CD4-positive, CD25-positive, alpha-beta regulatory T cell (primary cell): ENCODE data around the gene ZNF407. TPM values are rescaled to one million over a fixed set of nuclear protein-coding genes. Genes with fewer than 3 reads are reported as not detected.
"Not testable (repeated sequence)": the region's sequence is repeated elsewhere in the genome, so short reads cannot be mapped to it uniquely, and the experiment has no call there.

Experiments
- ATAC-seq, 2 donors: fragments of 150-1000 bp; cut with Tn5 transposase; one replicate each; pipeline ENCODE4 v1.10.0; 2021; ENCODE audit warnings: low read depth in 2 of 2, moderate number of reproducible peaks in 2 of 2, moderate library complexity in 1 of 2
- DNase-seq, 3 donors: peaks; one replicate each; pipeline versions ENCODE4 v3.0.0 to v3.0.0-alpha.2; 2012 to 2022; ENCODE audit warnings: mixed read lengths in 1 of 3
- H3K27ac ChIP-seq: one replicate; pipeline ENCODE4 v1.7.0; 2013; ENCODE audit warnings: mild to moderate bottlenecking, low read length; ENCODE audit not compliant: insufficient read depth, poor library complexity, severe bottlenecking
- H3K27me3 ChIP-seq: one replicate; pipeline ENCODE4 v1.7.0; 2013; ENCODE audit warnings: low read length; ENCODE audit not compliant: control insufficient read depth, insufficient read depth
- H3K36me3 ChIP-seq: one replicate; pipeline ENCODE4 v1.7.0; 2013; ENCODE audit warnings: mild to moderate bottlenecking, low read length, moderate library complexity; ENCODE audit not compliant: control insufficient read depth, insufficient read depth
- H3K4me1 ChIP-seq: 2 replicates; pipeline ENCODE4 v1.7.0; 2013; ENCODE audit warnings: mild to moderate bottlenecking, low read length; ENCODE audit not compliant: insufficient read depth, control insufficient read depth, poor library complexity, severe bottlenecking
- H3K4me3 ChIP-seq: one replicate; pipeline ENCODE4 v1.7.0; 2013; ENCODE audit warnings: low read depth, mild to moderate bottlenecking, low read length, moderate library complexity
- H3K9me3 ChIP-seq, 2 experiments: 1 replicate in 1 of 2; 2 replicates in 1 of 2; pipeline ENCODE4 v1.7.0; 2013; ENCODE audit warnings: low read length in 2 of 2, mild to moderate bottlenecking in 1 of 2, moderate library complexity in 1 of 2; ENCODE audit not compliant: control insufficient read depth in 2 of 2
- H3K27ac Mint-ChIP-seq, 3 donors: one replicate each; pipeline ENCODE4 v1.8.0; 2020 to 2022; ENCODE audit warnings: mild to moderate bottlenecking in 3 of 3, mixed read lengths in 3 of 3, moderate library complexity in 2 of 3
- H3K27me3 Mint-ChIP-seq: one replicate; pipeline ENCODE4 v1.8.0; 2022; ENCODE audit warnings: mild to moderate bottlenecking, mixed read lengths
- H3K36me3 Mint-ChIP-seq: one replicate; pipeline ENCODE4 v1.8.0; 2020; ENCODE audit warnings: mixed read lengths
- H3K4me1 Mint-ChIP-seq, 4 donors: one replicate each; pipeline ENCODE4 v1.8.0; 2020 to 2022; ENCODE audit warnings: mixed read lengths in 4 of 4, mild to moderate bottlenecking in 1 of 4
- H3K4me3 Mint-ChIP-seq, 4 donors: one replicate each; pipeline ENCODE4 v1.8.0; 2020 to 2022; ENCODE audit warnings: mild to moderate bottlenecking in 4 of 4, mixed read lengths in 4 of 4, moderate library complexity in 3 of 4
- H3K9me3 Mint-ChIP-seq, 7 donors: one replicate each; pipeline ENCODE4 v1.8.0; 2020 to 2022; ENCODE audit warnings: mixed read lengths in 7 of 7, mild to moderate bottlenecking in 3 of 7, moderate library complexity in 2 of 7
- polyA plus RNA-seq, 4 donors: library from polyadenylated mRNA; unstranded; fragments of 300-500 nt; fragmentation: Illumina TruSeq; gene quantifications; one replicate each; pipeline ENCODE4 v1.2.3, GENCODE V29; 2021
- total RNA-seq: library from RNA; stranded (reverse); gene quantifications from one replicate; pipeline ENCODE4 v1.2.3, GENCODE V29; 2022

Gene ZNF407
- total and polyA plus RNA-seq, 5 donors from 2014 or later, result 2.0 to 34.0 (median 3.8) TPM

DNA sequence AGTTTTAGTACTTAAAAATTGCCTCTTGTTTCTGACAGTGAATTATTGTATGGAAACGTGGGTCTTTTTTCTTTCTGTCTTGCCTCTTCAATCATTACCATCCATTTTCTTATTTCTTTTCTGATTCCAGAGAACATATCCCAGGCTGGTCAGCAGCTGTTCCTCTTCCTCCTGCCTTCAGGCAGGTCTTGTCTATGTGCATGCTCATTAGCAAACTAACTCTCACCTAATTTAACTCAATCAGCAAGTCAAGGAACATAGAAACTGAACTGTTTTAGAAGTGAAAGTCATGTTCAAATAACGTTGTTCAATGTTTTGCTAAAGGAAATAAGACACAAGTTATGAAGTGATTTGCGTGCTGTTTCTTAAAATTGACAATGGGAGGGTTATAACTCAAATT lies 369.8 kb downstream of the ZNF407 start:
- Histone ChIP-seq H3K36me3 (no peaks in the 10 kb centered on the region), H3K4me1 (no peaks in the 10 kb centered on the region), H3K27ac (no peak overlapping the region), H3K9me3 (no peaks in the 10 kb centered on the region), H3K4me3 (no peak overlapping the region), H3K27me3 (no peaks in the 10 kb centered on the region)
- DNase-seq (no peak), ATAC-seq (no peak)
- no peaks in the 10 kb centered on the region for H3K27me3 Mint-ChIP-seq
- H3K27ac Mint-ChIP-seq, result peak overlapping the region in 1 of 3 donors; percentile 1
- peaks cover 0 to 6% (median 0%) of the 10 kb centered on the region in 7 donors for H3K9me3 Mint-ChIP-seq
- peaks cover 0 to 14% (median 3%) of the 10 kb centered on the region in 4 donors for H3K4me1 Mint-ChIP-seq
- peaks cover 27% of the 10 kb centered on the region for H3K36me3 Mint-ChIP-seq
- no peak overlapping the region for H3K4me3 Mint-ChIP-seq

DNA sequence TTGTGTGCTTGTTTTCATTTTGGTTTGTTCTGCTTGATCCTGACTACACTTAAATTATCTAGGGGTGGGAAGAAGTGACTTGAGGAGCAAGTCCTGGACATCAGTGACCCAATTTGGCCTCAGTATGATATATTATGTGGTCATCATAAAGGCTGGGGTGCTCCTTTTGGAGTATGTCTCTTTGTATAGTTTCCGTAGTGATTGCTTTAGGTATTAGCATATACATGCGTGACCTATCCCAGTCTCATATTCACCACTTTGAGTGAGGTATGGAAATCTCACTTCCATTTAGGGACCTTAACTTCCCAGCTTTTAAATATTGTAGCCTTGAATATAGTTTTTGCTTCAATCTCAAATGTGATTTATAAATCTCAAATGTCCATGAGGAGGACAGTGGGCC lies 370.3 kb downstream of the ZNF407 start:
- Mint-ChIP-seq H3K4me1 (peaks cover 0 to 16% (median 3%) of the 10 kb centered on the region in 4 donors), H3K27ac (no peak overlapping the region), H3K27me3 (no peaks in the 10 kb centered on the region), H3K36me3 (peaks cover 24% of the 10 kb centered on the region), H3K4me3 (no peak overlapping the region), H3K9me3 (peaks cover 0 to 6% (median 0%) of the 10 kb centered on the region in 7 donors)
- H3K27me3 ChIP-seq, result no peaks in the 10 kb centered on the region
- H3K4me1 ChIP-seq, result no peaks in the 10 kb centered on the region
- H3K27ac ChIP-seq, result no peak overlapping the region
- H3K9me3 ChIP-seq, result no peaks in the 10 kb centered on the region
- DNase-seq, result no peak
- no peak overlapping the region for H3K4me3 ChIP-seq
- ATAC-seq, result no peak
- H3K36me3 ChIP-seq, result no peaks in the 10 kb centered on the region

DNA sequence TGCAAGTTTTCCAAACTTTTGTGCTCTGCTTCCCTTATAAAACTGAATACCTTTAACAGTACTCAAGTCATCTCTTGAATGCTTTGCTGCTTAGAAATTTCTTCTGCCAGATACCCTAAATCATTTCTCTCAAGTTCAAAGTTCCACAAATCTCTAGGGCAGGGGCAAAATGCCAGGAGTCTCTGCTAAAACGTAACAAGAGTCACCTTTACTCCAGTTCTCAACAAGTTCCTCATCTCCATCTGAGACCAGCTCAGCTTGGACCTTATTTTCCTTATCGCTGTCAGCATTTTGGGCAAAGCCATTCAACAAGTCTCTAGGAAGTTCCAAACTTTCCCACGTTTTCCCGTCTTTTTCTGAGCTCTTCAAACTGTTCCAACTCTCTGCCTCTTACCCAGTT lies 373.7 kb downstream of the ZNF407 start:
- H3K27ac ChIP-seq, H3K4me1 ChIP-seq, H3K9me3 ChIP-seq, DNase-seq, ATAC-seq, H3K27me3 ChIP-seq, H3K4me3 Mint-ChIP-seq, H3K9me3 Mint-ChIP-seq, H3K36me3 ChIP-seq, H3K4me3 ChIP-seq, H3K27me3 Mint-ChIP-seq: not testable (repeated sequence)
- Mint-ChIP-seq H3K27ac (peak overlapping the region in 2 of 3 donors; percentile 50 to 62), H3K36me3 (peaks cover 15% of the 10 kb centered on the region), H3K4me1 (peaks cover 0 to 16% (median 3%) of the 10 kb centered on the region in 4 donors)

DNA sequence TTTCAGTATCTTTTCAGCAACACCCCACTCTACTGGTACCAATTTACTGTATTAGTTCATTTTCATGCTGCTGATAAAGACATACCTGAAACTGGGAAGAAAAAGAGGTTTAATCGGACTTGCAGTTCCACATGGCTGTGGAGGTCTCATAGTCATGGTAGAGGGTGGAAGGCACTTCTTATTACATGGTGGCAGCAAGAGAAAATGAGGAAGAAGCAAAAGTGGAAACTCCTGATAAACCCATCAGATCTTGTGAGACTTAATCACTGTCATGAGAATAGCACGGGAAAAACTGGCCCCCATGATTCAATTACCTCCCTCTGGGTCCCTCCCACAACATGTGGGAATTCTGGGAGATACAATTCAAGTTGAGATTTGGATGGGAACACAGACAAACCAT lies 374.1 kb downstream of the ZNF407 start:
- H3K9me3 ChIP-seq, H3K4me3 Mint-ChIP-seq: not testable (repeated sequence)

DNA sequence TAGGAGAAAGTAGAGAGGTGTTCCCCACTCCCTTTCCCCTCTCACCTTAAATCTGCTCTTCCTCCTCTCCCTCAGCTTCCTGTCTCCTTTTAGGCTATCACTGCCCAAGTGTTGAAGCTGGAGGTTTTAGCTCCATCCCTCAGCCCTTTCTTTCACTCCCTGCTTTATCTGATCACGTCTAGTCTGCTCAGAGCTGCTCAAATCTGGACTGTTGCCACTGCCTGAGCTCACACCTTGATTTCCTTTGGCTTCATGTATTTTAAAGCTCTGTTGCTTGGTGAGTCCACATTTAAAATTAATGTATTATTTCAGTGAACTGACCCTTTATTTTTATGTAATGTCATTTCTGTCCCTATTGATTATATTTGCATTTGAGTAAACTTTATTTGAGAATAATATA lies 374.7 kb downstream of the ZNF407 start:
- DNase-seq (no peak), ATAC-seq (no peak)
- Mint-ChIP-seq H3K27ac (no peak overlapping the region), H3K4me3 (no peak overlapping the region), H3K36me3 (peaks cover 17% of the 10 kb centered on the region), H3K27me3 (no peaks in the 10 kb centered on the region), H3K9me3 (no peaks in the 10 kb centered on the region), H3K4me1 (peaks cover 0 to 19% (median 3%) of the 10 kb centered on the region in 4 donors)
- Histone ChIP-seq H3K36me3 (no peaks in the 10 kb centered on the region), H3K9me3 (no peaks in the 10 kb centered on the region), H3K27me3 (no peaks in the 10 kb centered on the region), H3K27ac (no peak overlapping the region), H3K4me3 (no peak overlapping the region), H3K4me1 (no peaks in the 10 kb centered on the region)

More for the DNA sequence above, 374.1 kb downstream of the ZNF407 start:
- not testable (repeated sequence) for H3K27me3 ChIP-seq, ATAC-seq, DNase-seq, H3K27me3 Mint-ChIP-seq, H3K4me1 ChIP-seq, H3K9me3 Mint-ChIP-seq, H3K27ac ChIP-seq, H3K36me3 ChIP-seq, H3K4me3 ChIP-seq
- Mint-ChIP-seq H3K4me1 (peaks cover 0 to 16% (median 3%) of the 10 kb centered on the region in 4 donors), H3K36me3 (peaks cover 13% of the 10 kb centered on the region), H3K27ac (peak overlapping the region in 2 of 3 donors; percentile 50 to 62)

DNA sequence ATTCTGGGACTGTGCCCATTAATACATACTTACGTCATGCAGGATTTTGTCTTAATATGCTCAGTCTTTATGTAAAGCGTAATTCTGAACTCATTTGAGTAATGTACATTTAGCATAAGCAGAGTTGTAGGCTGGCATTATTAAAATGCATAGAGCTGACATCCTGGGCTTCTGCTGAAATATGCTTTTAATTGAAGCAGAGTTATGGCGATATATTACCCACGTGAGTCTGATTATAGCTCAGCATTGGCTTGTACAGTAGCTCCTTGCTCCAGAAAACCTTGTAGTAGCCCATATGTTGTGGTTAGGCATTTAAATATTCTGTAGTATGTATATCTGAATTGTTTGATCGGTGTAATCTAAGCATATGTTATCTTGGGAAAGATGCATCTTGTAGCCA lies 377.3 kb downstream of the ZNF407 start:
- DNase-seq (no peak), ATAC-seq (no peak)
- Histone ChIP-seq H3K4me1 (no peaks in the 10 kb centered on the region), H3K4me3 (no peak overlapping the region), H3K27me3 (no peaks in the 10 kb centered on the region), H3K9me3 (no peaks in the 10 kb centered on the region), H3K36me3 (no peaks in the 10 kb centered on the region), H3K27ac (no peak overlapping the region)
- Mint-ChIP-seq H3K4me3 (no peak overlapping the region), H3K4me1 (peaks cover 0 to 14% (median 5%) of the 10 kb centered on the region in 4 donors), H3K27me3 (no peaks in the 10 kb centered on the region), H3K27ac (no peak overlapping the region), H3K36me3 (peaks cover 21% of the 10 kb centered on the region), H3K9me3 (no peaks in the 10 kb centered on the region)

DNA sequence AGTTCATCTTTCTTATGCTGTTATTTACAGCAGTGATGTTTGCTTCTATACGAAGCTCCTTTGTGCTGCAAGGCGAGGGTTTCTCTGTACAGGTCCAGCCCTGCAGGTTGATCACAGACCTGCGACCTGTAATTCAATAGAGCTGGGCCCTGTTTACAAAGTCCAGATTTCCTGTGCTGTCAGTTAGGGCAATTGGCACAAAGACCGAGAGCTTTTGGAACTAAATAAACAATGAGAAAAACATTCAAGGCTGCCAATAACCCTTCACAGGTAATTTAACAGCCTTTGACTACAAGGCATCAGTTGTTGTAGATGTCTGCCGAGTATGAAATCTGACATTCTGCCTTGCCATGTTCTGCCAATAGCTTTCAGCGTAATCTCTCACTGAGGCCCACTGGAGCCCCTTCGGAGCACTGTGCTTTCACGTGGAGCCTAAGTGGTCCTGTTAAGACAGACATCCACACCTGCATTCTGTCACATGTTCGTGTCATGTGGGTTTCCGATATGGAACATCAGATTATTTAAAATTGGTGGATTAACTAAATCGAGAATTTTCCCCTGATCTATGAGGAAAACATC lies 378.8 kb downstream of the ZNF407 start:
- no peak overlapping the region for H3K4me3 Mint-ChIP-seq
- H3K9me3 Mint-ChIP-seq, result no peaks in the 10 kb centered on the region
- DNase-seq (no peak), ATAC-seq (no peak)
- H3K36me3 Mint-ChIP-seq, result peaks cover 28% of the 10 kb centered on the region
- no peak overlapping the region for H3K27ac ChIP-seq
- H3K4me3 ChIP-seq, result no peak overlapping the region
- no peaks in the 10 kb centered on the region for H3K4me1 ChIP-seq
- no peaks in the 10 kb centered on the region for H3K9me3 ChIP-seq
- H3K36me3 ChIP-seq, result no peaks in the 10 kb centered on the region
- H3K4me1 Mint-ChIP-seq, result peaks cover 0 to 14% (median 5%) of the 10 kb centered on the region in 4 donors
- no peaks in the 10 kb centered on the region for H3K27me3 Mint-ChIP-seq
- no peak overlapping the region for H3K27ac Mint-ChIP-seq
- no peaks in the 10 kb centered on the region for H3K27me3 ChIP-seq

DNA sequence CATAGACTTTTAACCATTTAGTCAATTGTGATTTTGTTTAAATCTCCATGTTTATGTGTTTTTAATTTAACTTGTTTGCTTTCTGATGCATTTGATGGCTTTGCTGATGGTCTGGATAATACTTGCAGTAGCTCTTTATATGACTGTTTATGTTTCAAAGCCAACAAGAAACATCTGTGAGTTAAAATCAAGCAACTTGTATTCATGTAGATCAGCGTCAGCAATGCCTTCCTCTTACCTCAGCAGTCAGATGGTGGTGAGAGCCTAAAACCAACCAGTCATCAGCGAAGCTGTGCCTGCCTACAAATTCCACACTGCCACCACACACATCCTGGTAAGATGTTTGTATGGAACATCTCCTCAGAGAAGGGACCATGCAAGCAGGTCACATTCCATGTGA lies 379.4 kb downstream of the ZNF407 start:
- H3K4me3 Mint-ChIP-seq, result no peak overlapping the region
- H3K27ac Mint-ChIP-seq, result no peak overlapping the region
- H3K4me1 Mint-ChIP-seq, result peaks cover 0 to 11% (median 5%) of the 10 kb centered on the region in 4 donors
- Histone ChIP-seq H3K27me3 (no peaks in the 10 kb centered on the region), H3K4me3 (no peak overlapping the region), H3K36me3 (no peaks in the 10 kb centered on the region), H3K9me3 (no peaks in the 10 kb centered on the region), H3K4me1 (no peaks in the 10 kb centered on the region), H3K27ac (no peak overlapping the region)
- DNase-seq, result no peak
- H3K27me3 Mint-ChIP-seq, result no peaks in the 10 kb centered on the region
- no peaks in the 10 kb centered on the region for H3K9me3 Mint-ChIP-seq
- peaks cover 28% of the 10 kb centered on the region for H3K36me3 Mint-ChIP-seq
- no peak for ATAC-seq
